NB4 (cell line): Measurements from ENCODE around the gene WDR38.

Experiments used
- CTCF ChIP-seq: IDR thresholded peaks from one replicate; pipeline ENCODE4 v1.5.1; 2012; ENCODE audit warnings: low read depth, low read length
- POLR2A ChIP-seq: IDR thresholded peaks from 2 replicates; pipeline ENCODE4 v1.6.1; 2011; ENCODE audit warnings: mild to moderate bottlenecking; ENCODE audit not compliant: insufficient read length; ENCODE audit errors: extremely low read depth

- no peak for TF ChIP-seq CTCF
- TF ChIP-seq POLR2A, result no peak
Observed at GRCh38 chr9:124809741-124810500, 43.3 kb upstream of the WDR38 start.
